Measurements from ENCODE around the gene LYZL6. TPM values are rescaled to one million over a fixed set of nuclear protein-coding genes. Genes with fewer than 3 reads are reported as not detected.
A peak's percentile ranks its signal among the peaks of the same experiment; 100 is the strongest.
"Not testable (repeated sequence)": the region's sequence is repeated elsewhere in the genome, so short reads cannot be mapped to it uniquely, and the experiment has no call there.

The LYZL6 gene
- total RNA-seq, 1 donor from 2014 or later, result not detected

DNA sequence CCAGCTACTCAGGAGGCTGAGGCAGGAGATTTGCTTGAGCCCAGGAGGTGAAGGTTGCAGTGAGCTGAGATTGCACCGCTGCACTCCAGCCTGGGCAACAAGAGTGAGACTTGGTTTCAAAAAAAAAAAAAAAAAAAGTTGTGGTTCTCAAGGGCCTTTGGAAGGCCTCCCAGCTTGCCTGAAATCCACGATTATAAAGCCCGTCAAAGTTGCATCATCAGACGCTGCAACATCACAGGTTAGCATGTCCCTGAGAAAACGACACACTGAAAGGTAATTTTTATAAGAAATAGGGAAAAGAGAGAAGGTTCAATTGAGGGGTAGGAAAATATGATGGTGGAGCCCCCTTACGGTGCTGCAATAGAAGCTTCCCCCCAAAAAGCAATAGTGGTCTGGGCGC lies 4.6 kb upstream of the LYZL6 start:
- no peak for DNase-seq
- intact Hi-C loops (cut with micrococcal nuclease), result no loop called here
- H3K4me3 ChIP-seq, result no peak overlapping the region
- peaks cover 28% of the 10 kb centered on the region for H3K27me3 ChIP-seq (ENCODE audit: low read depth)
- H3K4me1 ChIP-seq, result no peaks in the 10 kb centered on the region
- H3K9me3 ChIP-seq (replicated peaks), result no peaks in the 10 kb centered on the region
- no peaks in the 10 kb centered on the region for H3K36me3 ChIP-seq
- TF ChIP-seq, protein P1, sequence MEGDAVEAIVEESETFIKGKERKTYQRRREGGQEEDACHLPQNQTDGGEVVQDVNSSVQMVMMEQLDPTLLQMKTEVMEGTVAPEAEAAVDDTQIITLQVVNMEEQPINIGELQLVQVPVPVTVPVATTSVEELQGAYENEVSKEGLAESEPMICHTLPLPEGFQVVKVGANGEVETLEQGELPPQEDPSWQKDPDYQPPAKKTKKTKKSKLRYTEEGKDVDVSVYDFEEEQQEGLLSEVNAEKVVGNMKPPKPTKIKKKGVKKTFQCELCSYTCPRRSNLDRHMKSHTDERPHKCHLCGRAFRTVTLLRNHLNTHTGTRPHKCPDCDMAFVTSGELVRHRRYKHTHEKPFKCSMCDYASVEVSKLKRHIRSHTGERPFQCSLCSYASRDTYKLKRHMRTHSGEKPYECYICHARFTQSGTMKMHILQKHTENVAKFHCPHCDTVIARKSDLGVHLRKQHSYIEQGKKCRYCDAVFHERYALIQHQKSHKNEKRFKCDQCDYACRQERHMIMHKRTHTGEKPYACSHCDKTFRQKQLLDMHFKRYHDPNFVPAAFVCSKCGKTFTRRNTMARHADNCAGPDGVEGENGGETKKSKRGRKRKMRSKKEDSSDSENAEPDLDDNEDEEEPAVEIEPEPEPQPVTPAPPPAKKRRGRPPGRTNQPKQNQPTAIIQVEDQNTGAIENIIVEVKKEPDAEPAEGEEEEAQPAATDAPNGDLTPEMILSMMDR (IDR thresholded peaks at IDR 0.05; ENCODE audit: borderline replicate concordance), result no peak
- no peak overlapping the region for H3K27ac ChIP-seq (replicated peaks)

DNA sequence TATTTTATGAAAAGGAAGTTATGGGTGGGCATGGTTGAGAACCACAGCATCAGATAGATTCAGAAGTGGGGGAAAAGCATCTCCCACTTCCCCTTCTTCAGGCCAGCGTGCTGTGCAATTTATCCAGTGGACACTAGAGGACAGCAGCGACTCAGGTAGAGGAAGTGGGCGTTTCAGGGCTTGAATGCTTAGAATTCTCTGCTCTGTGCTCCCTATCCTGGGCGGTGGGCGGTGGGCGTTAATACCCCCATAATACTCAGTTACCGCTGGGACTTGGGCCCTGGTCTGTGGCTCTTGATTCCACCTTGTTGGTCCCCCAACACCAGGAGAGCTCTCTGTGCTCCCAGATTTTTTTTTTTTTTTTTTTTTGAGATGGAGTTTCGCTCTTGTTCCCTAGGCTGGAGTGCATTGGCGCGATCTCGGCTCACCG lies 3.7 kb upstream of the LYZL6 start:
- H3K9me3 ChIP-seq (replicated peaks), result no peaks in the 10 kb centered on the region
- H3K4me1 ChIP-seq, result no peaks in the 10 kb centered on the region
- no peak for DNase-seq
- TF ChIP-seq, protein P1 (IDR thresholded peaks at IDR 0.05; ENCODE audit: borderline replicate concordance), result peak; percentile 80
- H3K4me3 ChIP-seq, result peak overlapping the region; percentile 25
- H3K36me3 ChIP-seq, result no peaks in the 10 kb centered on the region
- H3K27me3 ChIP-seq (ENCODE audit: low read depth), result peaks cover 28% of the 10 kb centered on the region
- H3K27ac ChIP-seq (replicated peaks), result no peak overlapping the region
- intact Hi-C loops (cut with micrococcal nuclease), result no loop called here

DNA sequence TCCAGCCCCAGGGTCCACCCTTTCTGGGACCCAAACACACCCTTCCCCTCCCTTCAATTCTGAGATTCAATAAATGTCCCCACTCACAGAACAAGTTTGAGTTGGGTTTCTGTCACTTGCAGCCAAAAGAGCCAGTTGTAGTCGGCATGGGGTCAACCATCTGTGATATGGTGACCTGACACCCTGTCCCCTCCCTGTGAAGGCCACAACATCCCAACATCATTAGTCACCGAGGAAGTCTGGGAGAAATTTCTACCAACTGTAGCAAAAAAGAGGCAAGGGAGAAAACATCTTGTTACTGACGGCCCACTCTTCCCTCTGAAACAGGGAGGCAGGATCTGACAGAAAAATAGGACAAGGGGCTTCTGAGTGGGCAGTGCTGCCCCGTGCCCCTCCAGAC lies 638 bp upstream of the LYZL6 start:
- H3K27ac ChIP-seq (replicated peaks), result no peak overlapping the region
- DNase-seq, result no peak
- H3K27me3 ChIP-seq (ENCODE audit: low read depth), result peaks cover 28% of the 10 kb centered on the region
- TF ChIP-seq, protein P1 (IDR thresholded peaks at IDR 0.05; ENCODE audit: borderline replicate concordance), result no peak
- H3K4me3 ChIP-seq, result no peak overlapping the region
- H3K9me3 ChIP-seq (replicated peaks), result no peaks in the 10 kb centered on the region
- H3K36me3 ChIP-seq, result no peaks in the 10 kb centered on the region
- intact Hi-C loops (cut with micrococcal nuclease), result no loop called here
- H3K4me1 ChIP-seq, result no peaks in the 10 kb centered on the region

DNA sequence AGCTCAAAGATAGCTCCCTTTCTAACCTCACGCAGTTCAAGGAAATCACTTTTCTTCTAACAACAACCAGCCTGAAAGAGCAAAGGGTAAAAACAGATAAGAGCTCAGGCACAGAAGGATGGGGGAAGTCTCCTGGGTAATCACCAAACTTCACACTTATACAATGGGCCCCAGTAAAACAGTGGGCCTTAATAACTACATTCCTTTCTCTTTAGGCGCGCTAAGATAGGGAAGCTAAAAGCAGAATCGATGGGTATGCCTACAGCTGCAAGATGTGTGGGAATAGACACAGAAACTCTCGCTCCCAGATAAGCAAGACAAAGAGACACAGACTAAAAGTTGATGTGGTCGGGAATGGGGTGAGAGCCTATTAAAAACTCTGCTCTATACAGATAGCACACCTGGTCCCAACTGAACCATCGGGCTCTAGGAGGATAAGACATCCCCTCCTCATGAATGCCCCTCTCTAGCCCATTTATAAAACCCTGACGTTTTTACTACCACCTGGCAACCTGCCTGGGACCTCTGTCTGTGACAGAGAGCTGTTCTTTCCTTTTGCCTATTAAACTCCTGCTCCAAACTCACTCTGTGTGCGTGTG lies 826 bp downstream of the LYZL6 start:
- Histone ChIP-seq H3K27me3 (ENCODE audit: low read depth) (peaks cover 22% of the 10 kb centered on the region), H3K9me3 (replicated peaks) (no peaks in the 10 kb centered on the region), H3K4me1 (no peaks in the 10 kb centered on the region), H3K27ac (replicated peaks) (no peak overlapping the region), H3K36me3 (no peaks in the 10 kb centered on the region), H3K4me3 (no peak overlapping the region)
- TF ChIP-seq, protein P1 (IDR thresholded peaks at IDR 0.05; ENCODE audit: borderline replicate concordance), result no peak
- intact Hi-C loops (cut with micrococcal nuclease), result no loop called here
- no peak for DNase-seq

DNA sequence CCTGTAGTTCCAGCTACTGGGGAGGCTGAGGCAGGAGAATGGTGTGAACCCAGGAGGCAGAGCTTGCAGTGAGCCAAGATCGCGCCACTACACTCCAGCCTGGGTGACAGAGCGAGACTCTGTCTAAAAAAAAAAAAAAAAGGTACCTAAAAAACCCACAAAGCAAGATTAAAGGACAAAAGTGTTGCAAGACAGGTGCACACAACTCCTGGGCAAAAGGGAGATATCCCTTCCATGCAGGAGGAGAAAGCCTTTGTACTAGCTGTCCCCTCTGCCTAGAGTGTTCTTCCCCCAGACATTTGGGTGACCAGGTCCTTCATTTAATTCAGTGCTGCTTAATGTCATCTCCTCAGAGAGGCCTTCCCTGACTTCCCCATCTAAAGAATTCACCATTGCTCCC lies 5.0 kb downstream of the LYZL6 start:
- H3K4me1 ChIP-seq; DNase-seq; H3K27ac ChIP-seq (replicated peaks); H3K27me3 ChIP-seq (ENCODE audit: low read depth); H3K4me3 ChIP-seq; H3K36me3 ChIP-seq; H3K9me3 ChIP-seq (replicated peaks); intact Hi-C loops (cut with micrococcal nuclease): not testable (repeated sequence)

DNA sequence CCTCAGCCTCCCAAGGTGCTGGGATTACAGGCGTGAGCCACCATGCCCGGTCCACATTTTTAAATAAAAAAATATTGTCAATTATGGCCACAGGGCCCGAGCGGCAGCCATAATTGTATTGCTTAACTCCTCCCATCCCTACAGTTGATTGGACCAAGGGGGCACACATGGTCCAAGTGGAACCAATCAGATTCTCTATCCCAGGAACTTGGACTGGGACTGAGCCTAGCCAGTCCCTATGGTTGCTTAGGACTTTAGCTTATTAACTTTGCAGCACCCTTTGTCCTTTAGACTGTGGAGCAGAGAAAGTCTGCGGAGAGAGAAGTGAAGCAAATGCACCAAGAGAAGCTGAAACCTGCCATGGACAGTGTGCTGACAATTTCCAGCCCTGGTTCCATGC lies 7.5 kb downstream of the LYZL6 start:
- TF ChIP-seq, protein P1 (IDR thresholded peaks at IDR 0.05; ENCODE audit: borderline replicate concordance), result no peak
- H3K27me3 ChIP-seq (ENCODE audit: low read depth), result no peaks in the 10 kb centered on the region
- no peaks in the 10 kb centered on the region for H3K9me3 ChIP-seq (replicated peaks)
- intact Hi-C loops (cut with micrococcal nuclease), result no loop called here
- peaks cover 14% of the 10 kb centered on the region for H3K4me1 ChIP-seq
- no peak for DNase-seq
- no peak overlapping the region for H3K4me3 ChIP-seq
- H3K27ac ChIP-seq (replicated peaks), result no peak overlapping the region
- no peaks in the 10 kb centered on the region for H3K36me3 ChIP-seq

Data from left ventricle myocardium inferior (tissue), 1 donor.